ENCODE measurements around the gene VAMP5.

Gene VAMP5

GRCh38 chr2:85585781-85586105, 1.5 kb downstream of the VAMP5 start:
- H3K79me2 ChIP-seq, result peaks cover 15% of the 10 kb centered on the region
- TF ChIP-seq CTCF (IDR thresholded peaks at IDR 0.05), result no peak
- H3K4me2 ChIP-seq (ENCODE audit: low read length), result no peak overlapping the region
- peak overlapping the region; percentile 65 for H3K27ac ChIP-seq
- no peaks in the 10 kb centered on the region for H3K27me3 ChIP-seq (ENCODE audit: control insufficient read depth, insufficient read depth, low read length)
- peaks cover 7% of the 10 kb centered on the region for H3K4me1 ChIP-seq
- H3K9ac ChIP-seq, result no peak overlapping the region
- H2AFZ ChIP-seq, result no peak overlapping the region
- no peaks in the 10 kb centered on the region for H3K9me3 ChIP-seq (ENCODE audit: control insufficient read depth, low read length)
- H3K4me3 ChIP-seq (ENCODE audit: low read depth, low read length), result no peak overlapping the region
- H3K36me3 ChIP-seq (ENCODE audit: control insufficient read depth, insufficient read depth, low read length), result no peaks in the 10 kb centered on the region

DNA sequence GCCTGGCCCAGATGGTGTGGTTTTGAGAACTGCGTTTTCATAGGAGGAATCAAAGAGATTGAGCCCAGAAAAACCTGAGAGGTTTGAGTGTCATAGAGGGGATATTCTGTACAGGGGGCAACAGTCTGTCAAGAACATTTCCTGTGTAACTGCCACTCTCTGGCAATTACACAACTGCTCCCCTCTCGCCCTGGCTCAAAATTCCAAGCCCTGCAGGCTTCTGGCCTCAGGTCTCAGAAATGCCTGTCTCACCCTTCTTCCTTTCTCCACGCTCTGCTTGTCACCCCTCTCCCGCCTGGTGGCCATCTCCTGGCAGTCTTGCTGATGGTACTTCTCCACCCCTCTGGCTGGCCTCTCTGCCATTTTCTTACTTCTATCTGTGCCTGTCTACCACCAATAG, 4.0 kb downstream of the VAMP5 start:
- H3K4me1 ChIP-seq, result peaks cover 7% of the 10 kb centered on the region

DNA sequence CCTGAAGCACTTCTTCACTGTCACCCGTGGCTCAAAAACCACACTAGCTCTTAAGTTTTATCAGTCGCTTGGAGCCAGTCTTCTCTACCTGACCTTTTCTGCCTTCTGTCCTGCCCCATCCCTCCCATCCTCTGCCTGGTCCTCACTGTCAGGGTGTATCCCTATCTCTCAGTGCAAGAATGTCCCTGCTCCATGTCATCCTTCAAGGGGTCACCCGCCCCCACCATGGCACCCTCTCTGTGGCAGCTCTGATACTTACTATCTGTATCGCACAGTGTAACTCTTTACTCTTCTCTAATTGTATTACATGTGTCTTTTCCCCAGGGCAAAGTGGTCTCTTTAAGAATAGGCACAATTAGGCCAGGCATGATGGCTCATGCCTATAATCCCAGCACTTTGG, 4.4 kb downstream of the VAMP5 start:
- Histone ChIP-seq H3K9me3 (ENCODE audit: control insufficient read depth, low read length) (no peaks in the 10 kb centered on the region), H3K4me2 (ENCODE audit: low read length) (no peak overlapping the region), H3K27me3 (ENCODE audit: control insufficient read depth, insufficient read depth, low read length) (no peaks in the 10 kb centered on the region), H3K36me3 (ENCODE audit: control insufficient read depth, insufficient read depth, low read length) (no peaks in the 10 kb centered on the region), H3K79me2 (peaks cover 30% of the 10 kb centered on the region), H3K27ac (peak overlapping the region; percentile 69), H2AFZ (no peak overlapping the region), H3K4me1 (peaks cover 7% of the 10 kb centered on the region), H3K9ac (no peak overlapping the region), H3K4me3 (ENCODE audit: low read depth, low read length) (no peak overlapping the region)
- TF ChIP-seq CTCF (IDR thresholded peaks at IDR 0.05), result no peak

More for the DNA sequence above, 4.0 kb downstream of the VAMP5 start:
- TF ChIP-seq CTCF (IDR thresholded peaks at IDR 0.05), result no peak
- no peaks in the 10 kb centered on the region for H3K9me3 ChIP-seq (ENCODE audit: control insufficient read depth, low read length)
- no peaks in the 10 kb centered on the region for H3K27me3 ChIP-seq (ENCODE audit: control insufficient read depth, insufficient read depth, low read length)
- H3K36me3 ChIP-seq (ENCODE audit: control insufficient read depth, insufficient read depth, low read length), result no peaks in the 10 kb centered on the region
- peaks cover 30% of the 10 kb centered on the region for H3K79me2 ChIP-seq
- H3K9ac ChIP-seq, result no peak overlapping the region
- peak overlapping the region; percentile 69 for H3K27ac ChIP-seq
- no peak overlapping the region for H3K4me3 ChIP-seq (ENCODE audit: low read depth, low read length)
- no peak overlapping the region for H2AFZ ChIP-seq
- no peak overlapping the region for H3K4me2 ChIP-seq (ENCODE audit: low read length)

DNA sequence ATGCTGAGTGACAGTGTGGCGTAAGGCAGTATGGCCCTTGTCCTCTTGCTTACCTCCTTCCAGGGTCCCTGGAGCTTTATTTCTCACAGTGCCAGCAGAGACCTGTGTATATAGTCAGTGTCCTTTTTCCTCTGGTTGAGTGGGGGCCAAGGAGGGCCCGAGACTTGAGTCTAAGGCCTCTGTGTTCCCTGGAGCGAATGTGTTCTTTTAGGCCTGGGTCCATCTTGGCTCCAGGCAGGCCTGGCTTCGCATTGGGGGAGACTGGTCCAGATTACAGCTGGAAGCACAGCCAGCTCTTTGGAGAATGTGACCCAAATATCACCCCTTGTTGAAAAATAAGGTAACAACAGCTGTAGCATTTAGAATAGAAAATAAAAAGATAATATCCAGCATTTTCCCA, 5.0 kb downstream of the VAMP5 start:
- Histone ChIP-seq H3K4me1 (peaks cover 8% of the 10 kb centered on the region), H3K9ac (no peak overlapping the region)

More for the DNA sequence above, 5.0 kb downstream of the VAMP5 start:
- H3K4me3 ChIP-seq (ENCODE audit: low read depth, low read length), result no peak overlapping the region
- H3K9me3 ChIP-seq (ENCODE audit: control insufficient read depth, low read length), result no peaks in the 10 kb centered on the region
- H3K27me3 ChIP-seq (ENCODE audit: control insufficient read depth, insufficient read depth, low read length), result no peaks in the 10 kb centered on the region
- H3K4me2 ChIP-seq (ENCODE audit: low read length), result no peak overlapping the region
- H2AFZ ChIP-seq, result no peak overlapping the region
- no peak for TF ChIP-seq CTCF (IDR thresholded peaks at IDR 0.05)
- H3K36me3 ChIP-seq (ENCODE audit: control insufficient read depth, insufficient read depth, low read length), result no peaks in the 10 kb centered on the region
- peaks cover 32% of the 10 kb centered on the region for H3K79me2 ChIP-seq
- peak overlapping the region; percentile 69 for H3K27ac ChIP-seq
